ENCODE data around the gene MUC5AC.

DNA sequence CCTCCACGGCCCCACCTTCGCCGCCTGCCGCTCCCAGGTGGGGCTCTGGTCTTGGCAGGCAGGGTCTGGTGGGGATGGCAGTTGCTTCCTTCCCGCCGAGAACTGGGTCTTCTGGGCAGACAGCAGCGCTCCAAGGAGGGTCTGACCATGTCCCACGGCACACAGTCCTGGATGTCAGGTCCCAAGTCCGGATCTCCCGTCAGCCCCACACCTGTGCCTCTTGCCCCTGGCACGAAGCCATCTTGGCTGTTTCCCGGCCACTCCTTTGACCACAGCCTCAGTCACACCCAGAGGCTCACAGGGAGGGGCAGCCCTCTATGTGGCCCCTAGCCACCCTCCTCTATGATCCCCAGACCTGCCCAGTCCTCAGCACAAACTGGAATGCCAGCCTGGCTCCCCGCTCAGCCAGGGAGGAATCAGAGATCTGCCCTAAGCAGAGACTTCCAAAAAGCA is 79.4 kb downstream of the MUC5AC start:
- TF ChIP-seq POLR2A (IDR thresholded peaks at IDR 0.05): no peak
- TF ChIP-seq, protein P1, sequence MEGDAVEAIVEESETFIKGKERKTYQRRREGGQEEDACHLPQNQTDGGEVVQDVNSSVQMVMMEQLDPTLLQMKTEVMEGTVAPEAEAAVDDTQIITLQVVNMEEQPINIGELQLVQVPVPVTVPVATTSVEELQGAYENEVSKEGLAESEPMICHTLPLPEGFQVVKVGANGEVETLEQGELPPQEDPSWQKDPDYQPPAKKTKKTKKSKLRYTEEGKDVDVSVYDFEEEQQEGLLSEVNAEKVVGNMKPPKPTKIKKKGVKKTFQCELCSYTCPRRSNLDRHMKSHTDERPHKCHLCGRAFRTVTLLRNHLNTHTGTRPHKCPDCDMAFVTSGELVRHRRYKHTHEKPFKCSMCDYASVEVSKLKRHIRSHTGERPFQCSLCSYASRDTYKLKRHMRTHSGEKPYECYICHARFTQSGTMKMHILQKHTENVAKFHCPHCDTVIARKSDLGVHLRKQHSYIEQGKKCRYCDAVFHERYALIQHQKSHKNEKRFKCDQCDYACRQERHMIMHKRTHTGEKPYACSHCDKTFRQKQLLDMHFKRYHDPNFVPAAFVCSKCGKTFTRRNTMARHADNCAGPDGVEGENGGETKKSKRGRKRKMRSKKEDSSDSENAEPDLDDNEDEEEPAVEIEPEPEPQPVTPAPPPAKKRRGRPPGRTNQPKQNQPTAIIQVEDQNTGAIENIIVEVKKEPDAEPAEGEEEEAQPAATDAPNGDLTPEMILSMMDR (IDR thresholded peaks at IDR 0.05): no peak
